MM.1S (cell line): ENCODE data around the gene GZMM.

Source experiments
- CTCF ChIP-seq: fragments of 300-600 bp; sonication (generic); IDR thresholded peaks from 2 replicates; pipeline ENCODE4 v1.5.1; 2016; ENCODE audit warnings: antibody characterized with exemption, low read length, mixed read lengths
- EZH2 ChIP-seq: fragments of 300-600 bp; sonication (generic); optimal IDR thresholded peaks from 2 replicates; pipeline ENCODE3; 2017; ENCODE audit warnings: low read depth, mild to moderate bottlenecking, antibody characterized with exemption, low read length, mixed read lengths

DNA sequence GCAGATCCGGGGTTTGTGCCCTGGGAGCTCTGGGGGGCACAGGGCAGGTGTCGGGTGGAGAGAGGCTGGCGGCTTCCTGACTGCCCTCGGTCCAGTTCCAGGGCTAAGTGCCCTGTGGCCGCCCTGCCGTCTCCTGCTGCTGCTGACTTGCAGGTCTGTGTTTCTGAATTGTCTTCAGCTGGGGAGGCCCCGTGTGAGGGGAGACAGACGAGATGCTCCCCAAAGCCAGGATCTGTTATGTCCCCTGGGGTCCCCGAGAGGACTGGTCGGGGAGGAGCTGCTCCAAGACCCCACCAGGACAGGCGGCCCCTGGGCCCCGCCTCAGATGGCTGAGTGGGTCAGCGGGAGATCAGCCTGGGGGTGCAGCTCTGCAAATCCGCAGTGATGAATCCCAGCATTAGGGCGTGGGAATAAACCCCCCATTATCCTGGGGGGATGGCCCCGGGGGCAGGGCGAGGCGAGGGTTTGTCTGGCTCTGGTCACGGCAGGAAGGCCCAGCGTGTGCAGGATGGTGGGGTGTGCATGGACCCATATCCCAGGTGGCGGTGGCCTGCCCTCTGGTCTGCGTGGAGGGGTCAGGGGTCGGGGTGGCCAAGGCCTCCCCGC lies 50.5 kb downstream of the GZMM start:
- TF ChIP-seq EZH2 (no peak), CTCF (no peak)
